Hepatocyte (in vitro differentiated cells): Measurements from ENCODE around the gene BIN2. TPM values are rescaled to one million over a fixed set of nuclear protein-coding genes. Genes with fewer than 3 reads are reported as not detected.

Experiments
- DNase-seq: peaks from one replicate; pipeline ENCODE4 v3.0.0-alpha.2; 2016; ENCODE audit warnings: low spot score
- H2AFZ ChIP-seq: fragments of 200-600 bp; sonication (generic); 2 replicates; pipeline ENCODE4 v1.6.0; 2016; ENCODE audit warnings: antibody characterized with exemption, mild to moderate bottlenecking
- H3K27ac ChIP-seq: fragments of 200-600 bp; sonication (generic); 2 replicates; pipeline ENCODE4 v1.5.1; 2016; ENCODE audit warnings: mild to moderate bottlenecking
- H3K27me3 ChIP-seq: fragments of 200-600 bp; sonication (generic); 2 replicates; pipeline ENCODE4 v1.6.1; 2016
- H3K36me3 ChIP-seq: fragments of 200-600 bp; sonication (generic); replicated peaks from 2 replicates; pipeline ENCODE4 v1.5.1; 2016; ENCODE audit warnings: low read depth; ENCODE audit not compliant: insufficient read depth
- H3K4me1 ChIP-seq: fragments of 200-600 bp; sonication (generic); 2 replicates; pipeline ENCODE4 v1.5.1; 2016; ENCODE audit warnings: mild to moderate bottlenecking, moderate library complexity; ENCODE audit not compliant: insufficient read depth
- H3K4me2 ChIP-seq: fragments of 200-600 bp; sonication (generic); 2 replicates; pipeline ENCODE4 v1.6.0; 2016
- H3K4me3 ChIP-seq: fragments of 200-600 bp; sonication (generic); 2 replicates; pipeline ENCODE4 v1.5.1; 2016; ENCODE audit warnings: mild to moderate bottlenecking
- H3K79me2 ChIP-seq: fragments of 200-600 bp; sonication (generic); 2 replicates; pipeline ENCODE4 v1.6.0; 2017; ENCODE audit warnings: mild to moderate bottlenecking
- H3K9me2 ChIP-seq: fragments of 200-600 bp; sonication (generic); replicated peaks from 2 replicates; pipeline ENCODE4 v1.6.0; 2017; ENCODE audit warnings: mild to moderate bottlenecking; ENCODE audit not compliant: insufficient read depth
- H3K9me3 ChIP-seq: fragments of 200-600 bp; sonication (generic); 2 replicates; pipeline ENCODE4 v1.5.1; 2016; ENCODE audit warnings: low read depth, mild to moderate bottlenecking
- H4K20me1 ChIP-seq: fragments of 200-600 bp; sonication (generic); 2 replicates; pipeline ENCODE4 v1.6.0; 2016; ENCODE audit warnings: mild to moderate bottlenecking; ENCODE audit not compliant: insufficient read depth, poor library complexity, severe bottlenecking
- CTCF ChIP-seq: fragments of 200-600 bp; sonication (generic); IDR thresholded peaks from 2 replicates; pipeline ENCODE4 v1.5.1; 2016; ENCODE audit warnings: antibody characterized with exemption, mild to moderate bottlenecking; ENCODE audit not compliant: poor library complexity
- EZH2 ChIP-seq: fragments of 200-600 bp; sonication (generic); IDR thresholded peaks from 2 replicates; pipeline ENCODE4 v1.6.1; 2016; ENCODE audit warnings: antibody characterized with exemption, mild to moderate bottlenecking, borderline replicate concordance
- EZH2phosphoT487 ChIP-seq: fragments of 200-600 bp; sonication (generic); IDR thresholded peaks from one replicate; pipeline ENCODE4 v1.6.1; 2018; ENCODE audit warnings: antibody characterized with exemption, mild to moderate bottlenecking, low read depth, moderate library complexity; ENCODE audit not compliant: unreplicated experiment, severe bottlenecking
- WGBS: methylation state at CpG from one replicate; pipeline ENCODE4 v1.1.6; 2016; ENCODE audit warnings: low lambda C conversion rate; ENCODE audit errors: missing lambda C conversion rate; 5-methylcytosine and 5-hydroxymethylcytosine counted together
- polyA plus RNA-seq: library from polyadenylated mRNA; unstranded; fragments of >200 nt; fragmentation: Nextera tagmentation; extraction: Ambion mirVana; gene quantifications from 2 replicates; pipeline ENCODE4 v1.2.1, GENCODE V29; 2016
- total RNA-seq: library from RNA; depleted of rRNA; stranded (reverse); fragments of >200 nt; gene quantifications from 2 replicates; pipeline ENCODE4 v1.2.3, GENCODE V29; 2014

Gene BIN2
- total and polyA plus RNA-seq, 2 experiments from 2014 or later, result 0.07 TPM; not detected in 1

- no peaks in the 10 kb centered on the region for H3K27me3 ChIP-seq
Observed at GRCh38 chr12:51359851-51360250, 35.9 kb upstream of the BIN2 start.

GRCh38 chr12:51358496-51358895 is 34.5 kb upstream of the BIN2 start:
- no peak for DNase-seq
- Histone ChIP-seq H2AFZ (no peak overlapping the region), H3K9me2 (no peaks in the 10 kb centered on the region), H3K27me3 (no peaks in the 10 kb centered on the region), H3K4me3 (no peak overlapping the region), H3K79me2 (no peaks in the 10 kb centered on the region), H3K4me2 (no peak overlapping the region), H3K27ac (no peak overlapping the region), H3K36me3 (no peaks in the 10 kb centered on the region), H3K4me1 (no peaks in the 10 kb centered on the region), H3K9me3 (no peaks in the 10 kb centered on the region), H4K20me1 (no peaks in the 10 kb centered on the region)
- WGBS, result 92% methylated on average over 8 of the region's 8 CpGs
- no peak for TF ChIP-seq EZH2
- TF ChIP-seq CTCF, result no peak
- TF ChIP-seq EZH2phosphoT487, result no peak

More at GRCh38 chr12:51359851-51360250, 35.9 kb upstream of the BIN2 start:
- Histone ChIP-seq H3K9me3 (no peaks in the 10 kb centered on the region), H3K4me3 (no peak overlapping the region), H2AFZ (no peak overlapping the region), H3K79me2 (no peaks in the 10 kb centered on the region), H3K36me3 (no peaks in the 10 kb centered on the region), H3K4me2 (no peak overlapping the region), H3K4me1 (no peaks in the 10 kb centered on the region), H3K27ac (no peak overlapping the region), H3K9me2 (no peaks in the 10 kb centered on the region), H4K20me1 (no peaks in the 10 kb centered on the region)
- DNase-seq, result no peak
- WGBS, result 91% methylated on average over 4 of the region's 4 CpGs
- TF ChIP-seq CTCF, result no peak
- TF ChIP-seq EZH2phosphoT487, result no peak
- no peak for TF ChIP-seq EZH2

GRCh38 chr12:51357374-51358047 is 33.5 kb upstream of the BIN2 start:
- 91% methylated on average over 10 of the region's 10 CpGs for WGBS
- Histone ChIP-seq H3K27me3 (no peaks in the 10 kb centered on the region), H3K4me2 (no peak overlapping the region), H3K79me2 (no peaks in the 10 kb centered on the region), H3K4me3 (no peak overlapping the region), H3K36me3 (no peaks in the 10 kb centered on the region), H3K9me2 (no peaks in the 10 kb centered on the region), H3K9me3 (no peaks in the 10 kb centered on the region), H3K4me1 (no peaks in the 10 kb centered on the region), H4K20me1 (no peaks in the 10 kb centered on the region), H2AFZ (no peak overlapping the region), H3K27ac (no peak overlapping the region)
- TF ChIP-seq EZH2, result no peak
- no peak for TF ChIP-seq EZH2phosphoT487
- TF ChIP-seq CTCF, result no peak
- DNase-seq, result no peak
